GM18907 (cell line): ENCODE data around the gene INKA2.

Experiments
- ATAC-seq: cut with Tn5 transposase; IDR thresholded peaks from one replicate; pipeline ENCODE4 v1.9.1; 2021; ENCODE audit warnings: mild to moderate bottlenecking, moderate library complexity; ENCODE audit not compliant: unreplicated experiment

Gene INKA2

DNA sequence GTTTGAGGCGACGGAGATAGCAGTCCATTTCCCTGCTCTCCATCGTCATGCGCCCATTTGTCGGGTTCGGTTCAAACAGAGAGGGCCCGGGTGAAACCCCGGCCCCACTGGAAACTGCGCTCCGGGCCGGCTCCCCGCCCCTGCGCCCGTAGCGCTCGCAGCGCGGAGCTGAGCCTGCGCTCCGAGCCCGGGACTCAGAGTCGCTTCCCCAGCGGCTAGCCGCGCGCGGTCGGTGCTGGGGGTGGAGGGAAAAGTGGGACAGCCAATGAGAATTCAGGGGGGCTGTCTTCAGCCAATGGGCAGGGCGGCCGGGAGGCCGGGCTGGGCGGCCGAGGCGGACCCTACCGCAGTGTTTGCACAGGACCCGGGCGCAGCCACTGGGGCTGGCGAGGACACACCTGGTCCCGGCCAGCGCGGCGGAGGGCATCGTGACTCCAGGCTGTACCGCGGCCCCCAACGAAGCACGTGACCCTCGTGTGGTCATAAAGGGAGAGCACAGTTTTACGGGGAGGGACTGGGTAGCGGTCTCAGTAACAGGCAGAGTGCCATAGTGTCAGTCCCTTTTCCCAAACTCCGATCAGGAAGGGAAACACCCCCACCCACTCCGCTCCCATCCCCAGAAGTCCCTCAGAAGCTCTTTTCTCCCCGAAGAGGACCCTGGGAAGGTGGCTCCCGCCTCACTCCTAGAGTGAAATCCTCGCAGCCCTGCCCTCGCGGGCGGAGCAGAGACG, at the start of gene INKA2:
INKA2 (minus strand) TSS at position 202 of the 731 bp plus-strand sequence; CDS start at position 49, 153 bp downstream.
- ATAC-seq, result peak; percentile 83

DNA sequence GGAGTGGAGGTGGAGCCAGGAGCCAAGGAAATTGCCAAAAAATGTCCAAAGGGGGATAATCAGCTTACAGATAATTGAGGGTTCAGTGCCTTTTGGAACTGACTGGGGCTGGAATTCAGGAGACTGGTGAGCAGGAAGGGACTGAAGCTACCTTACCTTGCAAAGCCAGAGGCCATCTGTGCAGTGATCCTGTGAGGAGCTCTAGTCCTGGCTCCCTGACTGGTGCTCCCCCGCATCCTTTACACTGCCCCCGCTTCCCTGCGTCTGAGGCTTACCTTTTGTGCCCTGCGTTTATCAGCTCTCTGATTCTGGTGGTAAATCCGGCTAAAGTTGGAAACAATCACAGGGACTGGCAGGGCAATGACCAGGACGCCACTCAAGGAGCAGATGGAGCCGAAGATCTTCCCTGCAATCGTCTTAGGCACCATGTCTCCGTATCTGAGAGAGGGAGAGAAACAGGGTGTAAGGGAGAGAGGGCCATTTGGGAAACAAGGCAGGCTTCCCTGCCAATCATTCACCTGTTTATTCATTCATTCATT, 47.5 kb upstream of the INKA2 start:
- no peak for ATAC-seq

DNA sequence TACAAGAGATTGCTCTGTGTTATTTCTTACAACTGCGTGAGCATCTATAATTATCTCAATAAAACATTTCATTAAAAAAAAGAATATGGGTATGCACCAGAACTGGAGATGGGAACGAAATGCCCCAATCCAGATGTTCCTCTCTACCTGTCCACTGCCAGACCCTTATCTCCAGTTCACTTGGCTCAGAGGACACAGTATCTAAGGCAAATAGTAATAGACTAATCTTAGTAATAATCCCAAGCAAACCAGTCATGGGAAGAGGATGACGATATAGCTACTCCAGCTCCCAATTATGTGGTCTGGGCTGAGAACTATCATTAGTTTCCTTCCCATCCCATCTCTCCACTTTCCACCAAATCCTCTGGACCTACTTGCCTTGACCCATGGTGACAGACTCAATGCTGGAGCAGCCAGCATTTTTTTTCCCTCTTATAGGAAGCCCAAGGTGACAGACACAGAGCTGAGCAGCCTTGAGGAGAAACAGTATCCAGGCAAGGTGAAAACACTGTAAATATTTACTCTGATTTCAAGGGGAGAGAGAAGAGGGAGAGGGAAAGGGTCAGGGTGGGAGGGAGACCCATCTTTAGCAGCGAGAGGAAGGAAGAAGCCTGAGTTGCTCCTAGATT, 45.2 kb upstream of the INKA2 start:
- no peak for ATAC-seq

DNA sequence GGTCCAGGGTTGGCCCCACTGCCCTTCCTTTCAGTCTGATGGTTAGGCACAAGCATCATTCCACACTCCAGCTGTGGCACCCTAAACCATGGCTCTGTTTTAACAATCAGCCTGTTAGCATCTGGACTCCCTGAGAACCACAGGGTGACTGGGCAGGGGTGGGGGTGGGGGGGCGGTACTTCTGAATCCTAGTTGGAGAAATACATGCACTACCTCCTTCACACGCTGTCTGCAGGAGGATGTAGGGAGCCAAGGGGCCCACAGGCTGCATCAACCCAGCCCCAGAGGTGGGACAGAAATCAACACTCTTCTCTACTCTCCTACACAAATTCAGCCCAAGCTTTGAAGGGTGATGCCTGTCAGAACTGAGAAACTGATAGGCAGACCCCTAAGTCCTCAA, 40.4 kb upstream of the INKA2 start:
- ATAC-seq, result no peak

DNA sequence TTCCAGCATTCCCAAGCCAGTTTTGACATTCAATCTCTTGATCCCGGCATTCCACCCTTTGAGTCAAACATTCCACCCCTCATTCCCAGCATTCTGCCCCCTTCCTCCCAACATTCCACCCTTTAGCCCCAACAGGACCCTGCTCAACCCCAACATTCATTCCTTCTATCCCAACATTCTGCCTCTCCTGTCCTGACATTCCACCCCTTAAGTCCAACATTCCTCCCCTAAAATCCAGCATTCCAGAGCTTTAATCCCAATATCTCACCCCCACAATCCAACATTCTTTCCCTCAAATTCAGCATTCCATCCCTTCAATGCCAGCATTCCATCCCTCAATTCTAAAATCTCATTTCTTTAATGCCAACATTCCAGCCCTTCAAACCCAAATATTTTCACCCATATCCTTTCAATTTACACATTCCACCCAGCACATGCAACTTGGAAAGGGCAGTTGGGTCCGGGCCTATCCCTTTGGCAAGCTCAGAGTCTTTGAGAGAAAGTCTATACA, 39.4 kb upstream of the INKA2 start:
- ATAC-seq, result no peak

DNA sequence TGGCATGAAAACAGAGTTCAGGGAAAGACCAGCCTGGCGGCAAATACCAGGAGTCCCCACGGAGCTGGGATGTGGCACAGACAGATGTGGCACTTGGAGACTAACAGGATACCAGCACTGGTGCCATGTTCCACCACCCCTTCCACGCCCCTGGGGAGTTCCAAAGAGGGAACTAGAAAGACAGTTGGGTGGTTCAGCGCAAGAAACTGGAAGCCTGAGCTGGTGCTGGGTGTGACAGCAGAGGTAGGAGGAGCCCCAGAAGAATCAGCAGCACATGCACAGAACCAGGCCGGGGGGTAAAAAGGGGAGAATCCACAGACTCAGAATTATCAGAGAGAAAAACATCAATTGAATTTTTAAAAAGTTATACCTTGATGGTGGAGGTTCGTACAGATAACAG, 38.9 kb upstream of the INKA2 start:
- ATAC-seq, result no peak

DNA sequence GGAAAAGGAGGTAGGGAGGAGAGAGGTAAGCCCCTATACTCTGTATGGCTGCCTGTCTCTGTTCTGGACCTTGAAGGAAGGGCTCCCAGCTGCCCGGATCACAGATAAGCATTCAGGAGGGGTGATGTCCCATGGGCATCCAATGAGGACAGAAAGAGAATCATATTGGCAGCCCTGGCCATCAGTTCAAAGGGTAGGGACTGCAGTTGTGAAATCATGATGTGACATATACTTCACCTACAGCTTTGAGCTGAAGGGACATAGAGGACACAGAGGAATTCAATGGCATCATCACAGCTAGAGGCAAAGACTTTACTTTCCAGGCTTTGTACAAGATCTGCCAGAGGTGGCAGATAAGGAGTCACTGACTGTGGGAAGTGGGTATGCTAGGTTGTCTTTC, 38.1 kb upstream of the INKA2 start:
- no peak for ATAC-seq

DNA sequence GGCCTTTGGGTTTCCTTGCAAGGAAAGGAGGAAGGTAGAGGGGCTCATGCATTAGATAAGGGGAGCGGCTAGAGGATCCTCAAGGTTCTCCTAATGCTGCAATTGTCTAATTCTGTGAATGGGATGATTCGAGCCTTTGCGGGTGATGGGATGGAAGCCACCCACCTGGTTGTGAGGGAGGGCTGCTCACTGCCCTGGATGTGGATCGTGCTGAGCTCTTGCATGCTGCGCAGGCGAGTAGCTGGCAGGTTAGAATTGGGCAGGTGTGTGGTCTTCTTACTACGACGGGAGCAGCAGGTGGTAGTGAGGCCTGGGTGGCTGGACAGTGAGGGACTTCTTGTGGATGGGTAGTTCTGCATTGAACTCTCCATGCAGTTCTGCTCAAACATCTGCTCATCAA, 37.7 kb upstream of the INKA2 start:
- ATAC-seq, result no peak

DNA sequence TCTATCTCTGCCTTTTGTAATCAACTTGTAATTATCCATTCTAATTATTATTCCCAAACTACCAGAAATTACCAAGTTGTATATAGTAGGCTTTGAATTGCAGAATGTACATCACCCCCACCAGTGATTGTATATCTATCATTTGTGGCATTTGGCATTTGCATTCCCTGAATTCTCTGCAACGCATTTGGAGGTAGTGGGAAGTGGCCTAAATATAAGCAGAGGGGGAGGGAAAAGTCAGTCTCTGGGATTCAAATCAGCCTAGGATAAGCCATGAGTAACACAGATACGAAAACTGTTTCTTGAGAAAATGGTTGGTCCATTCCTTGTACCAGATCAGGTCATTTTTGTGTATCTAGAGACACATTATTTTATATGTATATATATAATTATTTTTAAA, 37.2 kb upstream of the INKA2 start:
- no peak for ATAC-seq

DNA sequence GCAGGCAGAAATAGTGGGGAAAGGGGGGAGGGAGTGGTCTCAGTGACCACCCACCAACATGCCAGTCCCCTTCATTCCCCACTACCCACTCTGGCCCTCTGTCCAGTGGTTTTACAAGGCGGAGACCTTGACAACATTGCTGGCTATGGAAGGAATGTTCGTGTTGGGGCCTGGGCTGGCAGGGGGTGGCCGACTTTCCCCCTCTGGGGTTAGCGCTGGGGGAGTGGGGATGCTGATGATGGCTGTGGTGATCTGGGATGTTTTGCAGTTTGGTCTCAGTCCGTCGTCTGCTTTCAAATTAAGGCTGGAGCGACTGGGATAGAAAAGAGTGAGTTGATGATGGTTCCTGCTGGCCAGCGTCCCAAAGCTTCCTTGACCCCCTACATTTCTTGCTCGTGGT, 36.8 kb upstream of the INKA2 start:
- ATAC-seq, result no peak

DNA sequence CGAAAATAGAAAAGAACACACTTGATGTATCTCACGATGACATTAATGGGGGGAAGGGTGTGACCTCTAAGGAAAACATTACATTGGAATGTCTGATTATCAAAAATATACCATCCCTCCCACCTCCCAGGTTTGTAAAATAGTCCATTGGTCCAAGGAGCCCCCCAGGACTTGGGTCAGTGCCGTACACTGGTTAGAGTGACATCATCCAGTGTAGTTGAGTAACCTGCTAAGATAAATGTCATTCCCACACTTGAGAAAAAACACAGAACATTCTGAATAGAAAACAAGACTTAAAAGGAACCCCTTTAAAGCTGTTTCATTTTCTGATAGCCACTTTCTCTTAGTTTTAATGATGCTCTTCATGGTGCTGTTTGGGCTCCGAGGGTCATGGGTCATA, 31.7 kb upstream of the INKA2 start:
- ATAC-seq, result no peak

DNA sequence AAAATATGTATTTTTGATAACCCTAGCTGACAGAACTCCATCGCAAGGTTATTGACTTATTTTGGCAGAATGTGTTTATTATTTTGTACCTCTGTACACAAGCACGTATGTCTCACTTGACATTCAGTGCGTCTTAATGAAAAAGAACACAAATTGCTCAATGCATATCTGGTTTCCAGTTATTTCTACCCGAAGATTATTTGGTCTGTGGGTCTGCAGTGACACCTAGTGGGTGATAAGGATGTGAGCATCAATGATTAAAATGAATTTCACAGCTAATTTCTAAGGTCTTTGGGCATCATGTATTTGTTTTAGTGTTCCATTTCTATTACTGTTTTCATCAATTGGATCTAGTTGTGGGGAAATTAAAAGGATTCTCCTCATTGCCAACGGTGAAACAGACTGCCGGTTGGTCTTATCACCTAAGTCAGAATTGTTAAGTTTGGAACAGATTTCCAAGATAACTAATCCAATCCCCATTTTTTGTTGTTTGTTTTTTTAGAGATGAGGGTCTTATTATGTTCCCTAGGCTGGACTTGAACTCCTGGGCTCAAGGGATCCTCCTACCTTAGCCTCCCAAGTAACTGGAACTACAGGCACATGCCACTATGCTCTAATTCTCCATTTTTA, 30.4 kb upstream of the INKA2 start:
- ATAC-seq, result no peak

DNA sequence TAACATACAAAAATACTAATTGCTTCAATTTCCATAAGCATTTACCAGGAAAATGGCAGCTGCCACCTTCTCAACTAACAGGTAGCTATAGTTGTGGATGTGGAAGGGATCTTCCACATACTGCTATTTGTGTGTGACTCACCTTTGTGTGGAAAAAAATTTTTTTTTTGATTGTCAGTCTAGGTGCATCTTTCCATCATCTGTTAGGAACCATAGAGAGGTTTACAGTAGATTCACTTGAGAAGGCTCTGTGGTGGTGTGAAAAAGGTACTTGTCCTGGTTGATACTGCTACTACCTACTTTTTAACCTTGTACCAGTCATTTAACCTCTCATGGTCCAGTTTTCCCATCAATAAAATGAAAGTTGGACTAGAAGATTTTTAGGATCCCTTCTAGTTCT, 29.4 kb upstream of the INKA2 start:
- ATAC-seq, result no peak

DNA sequence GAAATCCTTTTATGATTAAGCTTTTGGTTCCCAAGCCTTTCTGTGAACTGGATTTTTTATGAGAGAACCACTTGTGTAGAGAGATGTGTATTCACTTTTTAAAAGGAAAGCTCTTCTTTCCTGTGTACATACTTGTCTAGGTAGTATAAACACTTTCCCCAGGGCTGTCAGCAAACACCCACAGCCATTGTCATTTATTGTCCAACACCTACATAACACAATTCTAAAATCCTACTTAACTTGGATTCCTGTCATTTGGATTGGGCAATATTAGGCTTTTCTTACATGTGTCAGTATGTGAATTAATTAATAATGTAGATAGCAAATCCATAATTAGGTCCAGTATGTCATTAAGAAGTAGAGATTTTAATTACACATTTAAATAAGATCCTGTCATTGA, 28.8 kb upstream of the INKA2 start:
- no peak for ATAC-seq

DNA sequence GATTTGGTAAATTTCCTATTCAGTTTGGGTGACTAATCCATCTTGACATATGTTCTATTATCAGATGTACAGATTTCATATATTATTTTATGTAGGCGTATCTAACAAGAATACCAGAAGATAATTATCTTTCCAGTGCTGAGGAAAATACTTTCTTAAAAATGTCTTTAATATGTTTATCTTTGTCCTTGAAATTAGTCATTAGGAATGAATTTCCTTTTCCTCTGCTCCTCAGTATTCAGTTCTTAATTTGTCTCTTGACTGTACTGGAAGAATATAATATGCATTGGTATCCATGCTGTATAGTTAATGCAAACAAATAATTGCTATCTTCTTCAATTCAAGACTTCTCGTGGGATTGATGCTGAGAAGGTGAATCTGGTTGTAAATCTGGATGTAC, 23.1 kb upstream of the INKA2 start:
- no peak for ATAC-seq

DNA sequence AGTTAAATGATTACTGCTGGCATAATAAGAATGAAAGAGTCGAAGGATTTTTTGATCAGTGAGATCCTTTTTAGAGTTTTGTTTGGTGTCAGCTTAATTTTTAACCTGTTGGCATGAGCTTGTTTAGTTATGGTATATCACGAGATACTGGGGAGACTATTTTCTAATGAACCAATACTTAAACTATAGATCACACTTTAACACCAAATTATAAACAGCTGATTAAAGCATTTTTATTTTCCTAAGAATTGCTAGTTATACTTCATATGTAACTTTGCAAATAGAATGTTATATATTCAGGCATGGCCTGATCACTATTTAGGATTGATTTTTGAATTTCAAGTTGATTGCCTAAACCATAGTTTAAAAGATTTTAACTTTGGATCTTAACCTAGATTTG, 22.5 kb upstream of the INKA2 start:
- no peak for ATAC-seq

DNA sequence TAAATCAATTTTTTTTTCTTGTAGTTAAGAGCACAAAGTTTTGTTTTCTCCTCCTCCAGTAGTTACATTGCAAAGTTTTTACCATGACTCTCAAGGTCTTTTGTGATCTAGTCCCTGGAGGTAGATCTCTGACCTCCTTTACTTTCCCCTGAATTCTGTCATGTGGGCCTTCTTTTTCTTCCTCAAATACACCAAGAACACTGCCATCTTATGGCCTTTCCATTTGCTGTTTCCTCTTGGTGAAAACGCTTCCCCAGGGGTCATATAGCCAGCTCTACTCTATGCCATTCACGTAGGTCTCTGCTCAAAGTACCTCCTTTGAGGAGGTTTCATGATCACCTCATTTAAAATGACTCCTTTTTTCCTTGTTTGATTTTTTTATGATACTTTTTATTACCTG, 19.2 kb upstream of the INKA2 start:
- ATAC-seq, result no peak

DNA sequence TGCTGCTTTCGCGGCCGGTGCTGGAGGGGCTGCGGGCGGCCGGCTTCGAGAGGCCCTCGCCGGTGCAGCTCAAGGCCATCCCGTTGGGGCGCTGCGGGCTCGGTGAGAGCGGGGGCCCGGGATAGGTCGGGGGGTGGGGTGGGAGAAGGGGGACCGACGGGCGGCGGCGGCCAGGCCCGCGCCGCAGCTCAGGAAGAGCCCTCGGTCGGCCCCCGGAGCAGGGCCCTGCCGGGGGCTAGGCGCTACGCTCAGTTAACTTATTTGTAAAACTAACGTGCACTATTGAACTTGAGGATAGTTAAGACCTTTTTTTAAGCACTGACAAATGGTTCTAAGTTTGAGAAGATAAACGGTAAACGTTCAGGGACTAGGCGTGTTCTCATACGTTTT, 16.9 kb upstream of the INKA2 start:
- ATAC-seq, result peak; percentile 13

DNA sequence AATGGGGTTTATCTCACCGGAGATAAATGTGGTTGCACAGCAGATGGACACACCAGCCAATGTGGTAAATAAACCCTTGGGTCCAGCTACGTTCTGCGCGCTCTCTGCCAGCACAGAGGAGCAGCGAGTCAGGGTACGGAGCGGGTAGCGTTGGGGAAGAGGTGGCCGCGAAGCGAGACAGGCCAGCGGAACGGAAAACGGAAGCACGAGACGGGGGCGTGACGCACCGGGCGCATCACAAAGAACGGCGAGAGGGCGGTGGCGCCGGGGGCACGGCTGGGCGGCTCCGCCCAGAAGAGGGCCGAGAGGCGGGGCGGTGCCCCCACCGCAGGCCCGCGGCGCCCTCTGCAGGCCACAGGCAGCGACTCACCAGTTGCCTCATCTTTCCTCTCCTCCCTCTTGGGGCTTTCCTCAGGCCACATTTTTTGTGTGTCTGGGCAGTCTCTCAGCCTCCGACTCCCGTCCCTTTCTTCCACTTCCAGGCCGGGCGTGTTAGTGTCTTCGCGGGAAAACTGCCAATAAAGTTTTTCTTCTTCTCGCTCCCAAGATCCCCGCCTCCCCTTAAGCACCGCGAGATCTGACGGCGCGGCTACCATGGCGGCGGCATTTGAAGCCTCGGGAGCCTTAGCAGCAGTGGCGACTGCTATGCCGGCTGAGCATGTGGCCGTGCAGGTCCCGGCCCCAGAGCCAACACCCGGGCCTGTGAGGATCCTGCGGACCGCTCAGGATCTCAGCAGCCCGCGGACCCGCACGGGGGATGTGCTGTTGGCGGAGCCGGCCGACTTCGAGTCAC, 16.3 kb upstream of the INKA2 start, which contains the start of gene DDX20:
DDX20 (plus strand) TSS at position 571 of the 793 bp plus-strand sequence; CDS start at position 595, 24 bp downstream.
- peak; percentile 92 for ATAC-seq

DNA sequence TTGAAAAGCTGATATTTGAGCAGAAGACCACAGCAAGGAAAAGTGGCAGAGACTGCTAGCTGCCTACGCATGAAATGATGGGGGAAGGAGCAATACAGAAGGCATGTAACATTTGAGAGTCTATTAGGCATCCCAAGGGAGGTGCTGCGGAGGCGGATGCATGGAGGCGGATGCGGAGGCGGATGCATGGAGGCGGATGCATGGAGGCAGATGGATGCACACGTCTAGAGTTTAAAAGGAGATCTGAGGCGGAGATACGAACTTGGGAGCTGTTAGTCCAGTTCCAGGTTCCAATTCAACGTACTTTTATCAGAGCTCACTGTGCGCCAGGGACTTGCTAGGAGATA, 15.8 kb upstream of the INKA2 start:
- peak; percentile 16 for ATAC-seq
